GM21737 (cell line): ENCODE measurements around the gene EFEMP1.

ENCODE experiments used
- ATAC-seq: cut with Tn5 transposase; IDR thresholded peaks from one replicate; pipeline ENCODE4 v1.9.1; 2021; ENCODE audit warnings: mild to moderate bottlenecking, moderate library complexity; ENCODE audit not compliant: unreplicated experiment

Gene EFEMP1

DNA sequence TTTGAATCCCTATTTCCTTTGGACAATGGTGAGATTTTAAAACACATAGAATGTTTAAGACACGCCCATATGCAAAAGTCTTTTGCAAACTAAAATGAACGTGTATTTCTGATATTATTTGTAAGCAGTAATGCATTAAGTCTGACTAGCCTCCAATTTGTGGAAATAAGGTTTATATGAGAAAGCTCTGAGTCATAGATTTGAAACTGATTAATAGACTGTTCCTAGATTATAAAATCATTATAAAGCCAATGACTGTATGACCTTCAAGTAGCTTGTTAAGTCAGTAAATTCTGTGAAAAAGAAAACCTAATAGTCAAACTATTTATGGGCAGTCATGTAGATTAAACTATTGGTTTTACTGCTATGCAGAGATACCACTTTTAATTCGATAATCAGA is 12.8 kb upstream of the EFEMP1 start:
- no peak for ATAC-seq

GRCh38 chr2:55934337-55934736 is 10.8 kb upstream of the EFEMP1 start:
- no peak for ATAC-seq

DNA sequence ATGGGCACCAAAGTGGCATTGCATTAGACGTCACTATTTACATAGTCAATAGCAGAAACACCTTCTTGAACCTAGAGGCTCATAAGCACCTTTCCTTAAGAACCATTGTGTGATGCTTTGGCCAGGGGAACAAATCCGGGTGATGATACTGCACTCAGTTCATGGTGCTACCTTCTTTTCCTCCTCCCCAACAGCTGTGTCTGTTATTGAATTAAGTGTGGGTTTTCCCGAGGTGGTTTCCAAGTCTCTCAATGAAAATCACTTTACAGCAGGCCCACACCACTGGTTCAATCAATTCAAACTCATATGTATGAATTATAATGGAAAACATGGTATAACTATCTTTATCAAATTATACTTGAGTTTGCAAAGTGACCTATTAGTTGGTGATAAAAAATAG is 9.3 kb upstream of the EFEMP1 start:
- ATAC-seq, result no peak

DNA sequence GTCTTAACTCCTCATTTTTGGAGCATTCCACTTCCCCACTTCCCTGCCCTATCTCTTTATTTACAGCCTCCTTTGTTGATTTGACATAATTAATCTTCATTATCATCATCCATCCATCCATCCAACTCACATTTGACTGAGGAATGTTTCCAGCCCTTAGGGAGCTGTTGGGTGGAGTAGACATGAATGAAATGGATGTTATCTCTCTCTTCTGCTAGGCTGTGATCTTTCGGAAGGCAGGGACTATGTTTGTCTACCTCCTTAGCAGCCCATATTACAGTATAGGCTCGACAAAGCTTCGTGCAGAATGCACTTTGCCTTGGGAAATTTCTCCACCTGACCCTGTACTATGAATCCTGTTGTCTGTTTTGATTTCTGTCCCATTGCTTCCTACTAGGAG is 7.7 kb upstream of the EFEMP1 start:
- ATAC-seq, result no peak

DNA sequence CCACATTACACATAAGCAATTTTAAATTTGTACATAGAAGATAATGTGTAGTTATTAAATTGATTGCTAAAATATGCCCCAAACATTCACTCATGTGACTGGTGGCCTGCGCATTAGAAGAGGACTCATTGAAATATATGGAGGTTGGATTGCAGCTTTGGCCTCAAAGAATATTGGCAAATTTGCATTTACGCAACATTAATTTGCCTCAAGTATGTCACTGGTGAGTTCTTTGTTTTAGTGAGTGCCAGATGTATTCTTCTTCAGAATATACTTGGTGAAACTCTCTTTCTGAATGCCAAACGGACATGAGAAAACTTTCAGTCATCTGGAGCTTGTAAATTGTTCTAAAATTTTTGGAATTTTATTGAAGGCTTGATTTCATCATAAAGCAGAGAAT is 5.9 kb upstream of the EFEMP1 start:
- ATAC-seq, result no peak

- no peak for ATAC-seq
Observed at GRCh38 chr2:55926974-55927373, 3.4 kb upstream of the EFEMP1 start.

- no peak for ATAC-seq
Observed at GRCh38 chr2:55926246-55926645, 2.7 kb upstream of the EFEMP1 start.

DNA sequence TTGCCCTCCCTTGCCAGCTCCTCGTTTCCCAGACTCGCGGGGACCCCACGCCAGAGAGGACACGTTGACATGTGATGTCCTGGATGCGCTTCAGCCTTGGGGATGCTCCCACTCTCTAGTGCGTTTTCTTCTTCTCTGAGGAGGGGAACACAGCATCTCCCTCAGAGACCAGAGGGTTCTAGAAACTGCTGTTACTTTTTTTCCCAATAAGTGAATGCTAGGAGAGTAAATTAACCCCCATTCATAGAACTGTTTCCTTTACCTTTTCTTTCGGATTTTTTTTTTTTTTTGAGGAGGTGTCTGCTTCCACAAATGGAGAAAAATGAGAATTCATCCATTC is 370 bp upstream of the EFEMP1 start:
- no peak for ATAC-seq

- no peak for ATAC-seq
Observed at GRCh38 chr2:55922291-55922907, 1.2 kb downstream of the EFEMP1 start.

DNA sequence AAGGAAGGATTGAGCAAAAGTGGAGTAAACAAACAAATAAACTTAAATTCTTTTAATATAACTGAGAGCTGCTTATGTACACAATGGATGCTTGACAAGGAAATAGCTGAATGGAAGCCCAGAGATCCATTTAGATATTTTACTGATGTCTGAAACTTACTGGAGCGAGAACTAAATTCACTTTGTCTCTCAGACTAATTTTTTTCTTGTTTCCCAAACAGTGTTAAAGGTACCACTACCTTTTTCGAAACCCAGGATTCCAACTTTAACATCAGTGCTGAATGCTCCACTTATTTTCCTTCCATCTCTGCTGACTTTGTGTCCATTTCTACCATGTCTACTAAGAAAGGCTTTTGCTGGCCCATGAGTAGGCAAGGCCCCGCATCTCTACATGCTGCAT is 4.0 kb downstream of the EFEMP1 start:
- ATAC-seq, result no peak

DNA sequence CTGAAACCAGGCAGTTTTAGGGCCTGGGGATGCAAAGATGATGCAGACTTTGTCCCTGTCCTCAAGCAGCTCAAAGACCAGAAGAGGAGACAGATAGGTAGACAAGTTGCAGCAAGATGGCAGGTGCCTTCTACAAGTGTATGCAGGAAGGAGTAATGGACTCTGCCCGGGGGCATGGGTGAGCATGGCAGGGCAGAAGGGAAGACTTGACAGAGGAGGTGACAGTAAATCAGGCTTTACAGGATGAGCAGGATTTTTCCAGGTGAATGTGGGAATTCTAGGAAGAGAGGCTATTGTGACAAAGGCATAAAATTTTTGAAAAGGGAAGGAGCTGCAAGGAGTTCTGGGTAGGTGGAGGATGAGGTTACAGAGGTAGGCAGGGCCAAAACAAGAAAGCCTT is 4.7 kb downstream of the EFEMP1 start:
- ATAC-seq, result no peak

DNA sequence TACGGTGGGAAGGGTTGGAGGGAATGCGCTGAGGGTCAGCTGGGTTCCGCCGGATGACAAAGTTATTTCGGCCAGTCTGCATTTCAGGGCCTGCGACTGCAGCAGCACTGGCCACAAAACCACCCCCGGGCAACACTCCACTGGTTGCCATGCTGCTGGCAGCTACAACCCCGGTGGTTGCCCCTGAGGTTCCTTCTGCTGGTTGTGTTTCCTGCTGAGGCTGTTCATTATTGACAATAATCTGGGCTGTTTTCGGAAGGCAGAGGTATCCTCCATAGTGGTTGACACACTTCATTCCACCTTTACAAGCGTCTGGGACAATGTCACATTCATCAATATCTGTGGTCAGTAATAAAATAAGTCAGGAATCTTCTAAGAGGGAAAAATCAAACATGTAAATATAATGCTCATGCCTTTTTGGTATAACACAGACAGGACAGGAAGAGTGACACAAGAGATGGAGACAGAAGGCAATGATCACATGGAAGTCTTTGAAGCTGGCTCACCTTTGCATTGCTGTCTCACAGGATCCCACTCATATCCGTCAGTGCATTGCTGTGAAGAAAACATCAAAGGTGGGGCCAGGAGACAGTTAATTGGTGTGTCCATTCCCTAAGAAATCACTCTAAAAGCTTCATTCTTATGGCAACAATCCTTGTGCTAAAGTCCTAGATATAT is 5.7 kb downstream of the EFEMP1 start:
- no peak for ATAC-seq

DNA sequence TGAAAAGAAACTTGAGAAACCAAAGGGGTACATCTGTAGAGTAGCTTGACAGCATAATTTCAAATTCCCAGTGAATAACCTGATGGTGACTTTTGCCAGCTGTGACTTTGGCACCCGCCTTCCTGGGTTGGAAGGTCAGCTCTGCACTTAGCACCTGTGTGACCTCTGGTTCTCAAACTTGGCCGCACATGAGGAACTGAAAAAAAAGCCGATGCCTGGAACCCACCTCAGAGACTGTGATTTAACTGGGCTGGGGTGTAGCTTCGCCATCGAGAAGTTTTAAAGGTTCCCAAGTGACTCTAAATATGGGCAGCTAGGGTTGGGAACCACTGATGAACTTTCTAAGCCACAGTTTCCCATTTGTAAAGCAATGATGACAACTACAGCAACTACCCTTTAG is 6.5 kb downstream of the EFEMP1 start:
- ATAC-seq, result no peak

DNA sequence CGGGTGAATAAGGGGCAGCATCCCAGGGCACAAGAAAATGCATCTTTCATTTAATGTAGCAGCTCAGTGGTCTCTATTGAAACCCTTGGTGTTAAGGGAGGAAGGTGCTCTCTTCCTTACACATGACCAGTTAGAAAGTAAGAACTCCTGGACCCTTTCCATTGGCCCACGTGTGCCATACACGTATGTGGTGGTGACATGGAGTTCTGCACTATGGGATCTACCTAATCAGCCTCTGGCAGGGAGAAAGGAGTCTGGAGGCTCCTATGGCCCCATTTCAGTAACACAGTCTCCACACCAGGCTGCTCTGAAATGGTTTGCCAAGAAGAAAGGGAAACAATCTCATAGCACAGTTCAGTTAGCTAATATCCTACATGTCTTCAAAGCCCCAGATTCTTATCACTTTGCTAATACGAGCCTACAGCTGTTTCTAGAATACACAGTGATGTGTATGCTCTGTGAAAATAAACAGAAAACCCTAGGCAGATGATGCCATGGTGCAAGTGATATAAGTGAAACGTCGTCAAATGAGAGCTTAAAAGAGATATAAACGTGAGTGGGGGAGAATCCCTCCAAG is 7.0 kb downstream of the EFEMP1 start:
- ATAC-seq, result no peak

- no peak for ATAC-seq
Observed at GRCh38 chr2:55914786-55915185, 8.8 kb downstream of the EFEMP1 start.

- no peak for ATAC-seq
Observed at GRCh38 chr2:55912926-55913325, 10.7 kb downstream of the EFEMP1 start.

- ATAC-seq, result no peak
Observed at GRCh38 chr2:55910077-55910476, 13.5 kb downstream of the EFEMP1 start.

GRCh38 chr2:55907686-55908085 is 15.9 kb downstream of the EFEMP1 start:
- ATAC-seq, result no peak

- no peak for ATAC-seq
Observed at GRCh38 chr2:55906993-55907392, 16.6 kb downstream of the EFEMP1 start.

DNA sequence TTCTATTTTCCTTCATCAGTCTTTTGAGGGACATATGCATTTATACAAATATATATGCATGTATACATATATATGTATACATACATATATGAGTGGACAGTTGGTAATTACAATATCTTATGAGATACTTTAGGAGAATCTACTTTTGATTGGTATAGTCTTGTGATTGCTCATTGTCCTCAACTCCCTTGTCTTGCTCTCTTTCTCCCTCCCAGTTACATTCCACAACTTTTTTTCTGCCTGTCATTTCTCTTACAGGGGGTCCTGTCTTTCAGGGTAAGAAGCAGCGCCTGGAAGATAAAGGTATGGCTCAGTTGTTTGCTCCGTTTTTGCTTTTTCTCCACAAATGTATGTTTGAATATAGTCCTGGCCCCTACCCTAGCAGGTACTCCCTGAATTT is 19.9 kb downstream of the EFEMP1 start:
- no peak for ATAC-seq

DNA sequence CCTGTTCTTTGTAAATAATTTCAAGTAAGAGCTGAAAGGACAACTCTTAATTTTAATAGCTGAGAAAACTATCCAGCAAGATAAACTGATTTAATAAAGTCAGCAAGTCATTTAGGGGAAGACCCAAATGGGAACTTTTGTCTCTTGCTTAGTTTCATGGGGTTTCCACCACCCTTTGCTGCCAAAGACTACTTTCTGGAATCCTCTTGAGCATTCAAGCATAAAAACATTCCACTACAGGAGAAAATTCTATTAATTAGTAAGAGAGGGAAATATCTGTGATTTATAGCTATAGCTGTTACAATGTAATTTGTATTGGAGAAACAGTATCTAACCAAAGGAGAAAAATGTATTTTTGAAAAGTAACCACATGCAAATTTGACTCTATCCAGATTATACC is 20.6 kb downstream of the EFEMP1 start:
- ATAC-seq, result no peak

DNA sequence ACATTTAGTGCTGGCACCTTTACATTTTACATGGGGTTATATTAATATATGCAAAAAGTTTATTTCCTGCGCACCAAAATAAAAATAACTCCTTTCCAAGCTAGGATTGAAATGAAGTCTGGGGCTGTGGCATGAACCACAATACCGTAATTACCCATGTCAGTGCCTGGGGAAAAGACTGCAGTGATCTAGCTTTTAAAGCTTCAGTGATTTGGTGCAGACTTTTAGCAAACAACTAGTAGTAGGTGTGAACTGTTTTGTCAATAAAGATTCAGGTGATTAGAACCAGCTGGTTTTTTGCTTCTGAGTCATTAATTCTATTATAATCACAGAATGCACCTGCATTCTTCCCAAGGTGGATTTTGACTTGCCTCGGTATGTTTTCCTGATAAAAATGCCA is 21.2 kb downstream of the EFEMP1 start:
- no peak for ATAC-seq

GRCh38 chr2:55901941-55902340 is 21.6 kb downstream of the EFEMP1 start:
- no peak for ATAC-seq
